Stimulated activated naive CD8-positive, alpha-beta T cell treated with anti-CD3 and anti-CD28 coated beads, Interleukin-15, Interleukin-2, amounts not matched to agents 100 ng/mL and 50 ng/mL, for 24 hours (primary cell): ENCODE results near the gene CBX2.

ENCODE experiments used
- H3K27ac Mint-ChIP-seq: one replicate; pipeline ENCODE4 v1.8.0; 2021; ENCODE audit warnings: mild to moderate bottlenecking, mixed read lengths
- H3K27me3 Mint-ChIP-seq: one replicate; pipeline ENCODE4 v1.8.0; 2021; ENCODE audit warnings: mixed read lengths
- H3K36me3 Mint-ChIP-seq: one replicate; pipeline ENCODE4 v1.8.0; 2021; ENCODE audit warnings: low read depth, mixed read lengths
- H3K4me1 Mint-ChIP-seq: one replicate; pipeline ENCODE4 v1.8.0; 2021; ENCODE audit warnings: low read depth, mixed read lengths
- H3K4me3 Mint-ChIP-seq: one replicate; pipeline ENCODE4 v1.8.0; 2021; ENCODE audit warnings: mild to moderate bottlenecking, mixed read lengths
- H3K9me3 Mint-ChIP-seq: one replicate; pipeline ENCODE4 v1.8.0; 2021; ENCODE audit warnings: mixed read lengths

Gene CBX2

GRCh38 chr17:79829004-79829403 lies 51.1 kb downstream of the CBX2 start:
- Mint-ChIP-seq H3K36me3 (peaks cover 7% of the 10 kb centered on the region), H3K27ac (no peak overlapping the region), H3K4me3 (no peak overlapping the region), H3K4me1 (peaks cover 19% of the 10 kb centered on the region), H3K27me3 (peaks cover 11% of the 10 kb centered on the region), H3K9me3 (no peaks in the 10 kb centered on the region)

GRCh38 chr17:79829457-79829856 lies 51.5 kb downstream of the CBX2 start:
- H3K27me3 Mint-ChIP-seq = peaks cover 8% of the 10 kb centered on the region
- no peak overlapping the region for H3K4me3 Mint-ChIP-seq
- H3K9me3 Mint-ChIP-seq = no peaks in the 10 kb centered on the region
- H3K4me1 Mint-ChIP-seq = peaks cover 19% of the 10 kb centered on the region
- peaks cover 8% of the 10 kb centered on the region for H3K36me3 Mint-ChIP-seq
- H3K27ac Mint-ChIP-seq = no peak overlapping the region

GRCh38 chr17:79830303-79830702 lies 52.4 kb downstream of the CBX2 start:
- no peaks in the 10 kb centered on the region for H3K9me3 Mint-ChIP-seq
- H3K36me3 Mint-ChIP-seq = peaks cover 12% of the 10 kb centered on the region
- peaks cover 26% of the 10 kb centered on the region for H3K4me1 Mint-ChIP-seq
- H3K4me3 Mint-ChIP-seq = no peak overlapping the region
- no peak overlapping the region for H3K27ac Mint-ChIP-seq
- H3K27me3 Mint-ChIP-seq = peaks cover 6% of the 10 kb centered on the region

- Mint-ChIP-seq H3K27ac (no peak overlapping the region), H3K4me3 (no peak overlapping the region), H3K27me3 (peaks cover 6% of the 10 kb centered on the region), H3K36me3 (peaks cover 12% of the 10 kb centered on the region), H3K4me1 (peaks cover 26% of the 10 kb centered on the region), H3K9me3 (no peaks in the 10 kb centered on the region)
Observed at GRCh38 chr17:79830763-79831264, 52.9 kb downstream of the CBX2 start.

GRCh38 chr17:79831265-79832217 lies 53.6 kb downstream of the CBX2 start:
- no peaks in the 10 kb centered on the region for H3K9me3 Mint-ChIP-seq
- H3K4me1 Mint-ChIP-seq = peaks cover 22% of the 10 kb centered on the region
- no peak overlapping the region for H3K27ac Mint-ChIP-seq
- H3K27me3 Mint-ChIP-seq = peaks cover 3% of the 10 kb centered on the region
- H3K4me3 Mint-ChIP-seq = no peak overlapping the region
- peaks cover 12% of the 10 kb centered on the region for H3K36me3 Mint-ChIP-seq

GRCh38 chr17:79832218-79833109 lies 54.5 kb downstream of the CBX2 start:
- H3K27ac Mint-ChIP-seq = no peak overlapping the region
- peak overlapping the region; percentile 33 for H3K4me3 Mint-ChIP-seq

GRCh38 chr17:79833110-79833450 lies 55.1 kb downstream of the CBX2 start:
- peaks cover 12% of the 10 kb centered on the region for H3K36me3 Mint-ChIP-seq
- H3K9me3 Mint-ChIP-seq = no peaks in the 10 kb centered on the region
- H3K27me3 Mint-ChIP-seq = no peaks in the 10 kb centered on the region
- peaks cover 35% of the 10 kb centered on the region for H3K4me1 Mint-ChIP-seq
- no peak overlapping the region for H3K27ac Mint-ChIP-seq
- peak overlapping the region; percentile 33 for H3K4me3 Mint-ChIP-seq

More at GRCh38 chr17:79832218-79833109, 54.5 kb downstream of the CBX2 start:
- H3K4me1 Mint-ChIP-seq = peaks cover 29% of the 10 kb centered on the region
- H3K36me3 Mint-ChIP-seq = peaks cover 12% of the 10 kb centered on the region
- H3K27me3 Mint-ChIP-seq = no peaks in the 10 kb centered on the region
- no peaks in the 10 kb centered on the region for H3K9me3 Mint-ChIP-seq

- Mint-ChIP-seq H3K27me3 (no peaks in the 10 kb centered on the region), H3K4me3 (no peak overlapping the region), H3K9me3 (no peaks in the 10 kb centered on the region), H3K4me1 (peaks cover 39% of the 10 kb centered on the region), H3K27ac (no peak overlapping the region), H3K36me3 (peaks cover 12% of the 10 kb centered on the region)
Observed at GRCh38 chr17:79833744-79834564, 56.0 kb downstream of the CBX2 start.

- Mint-ChIP-seq H3K27ac (no peak overlapping the region), H3K4me1 (peaks cover 39% of the 10 kb centered on the region), H3K9me3 (no peaks in the 10 kb centered on the region), H3K27me3 (no peaks in the 10 kb centered on the region), H3K4me3 (no peak overlapping the region), H3K36me3 (peaks cover 12% of the 10 kb centered on the region)
Observed at GRCh38 chr17:79834565-79835469, 56.9 kb downstream of the CBX2 start.

GRCh38 chr17:79835470-79835899 lies 57.5 kb downstream of the CBX2 start:
- H3K9me3 Mint-ChIP-seq = no peaks in the 10 kb centered on the region
- no peak overlapping the region for H3K27ac Mint-ChIP-seq
- peaks cover 39% of the 10 kb centered on the region for H3K4me1 Mint-ChIP-seq
- H3K4me3 Mint-ChIP-seq = no peak overlapping the region
- H3K36me3 Mint-ChIP-seq = peaks cover 12% of the 10 kb centered on the region
- no peaks in the 10 kb centered on the region for H3K27me3 Mint-ChIP-seq

GRCh38 chr17:79835953-79836509 lies 58.1 kb downstream of the CBX2 start:
- no peak overlapping the region for H3K4me3 Mint-ChIP-seq
- no peak overlapping the region for H3K27ac Mint-ChIP-seq
- no peaks in the 10 kb centered on the region for H3K9me3 Mint-ChIP-seq
- peaks cover 5% of the 10 kb centered on the region for H3K27me3 Mint-ChIP-seq
- H3K4me1 Mint-ChIP-seq = peaks cover 42% of the 10 kb centered on the region
- peaks cover 12% of the 10 kb centered on the region for H3K36me3 Mint-ChIP-seq

- Mint-ChIP-seq H3K36me3 (peaks cover 12% of the 10 kb centered on the region), H3K9me3 (no peaks in the 10 kb centered on the region), H3K4me1 (peaks cover 43% of the 10 kb centered on the region), H3K27me3 (peaks cover 9% of the 10 kb centered on the region), H3K27ac (peak overlapping the region; percentile 75), H3K4me3 (peak overlapping the region; percentile 90)
Observed at GRCh38 chr17:79836510-79836971, 58.6 kb downstream of the CBX2 start.
